ENCODE results near the gene TNFRSF1A. TPM values are rescaled to one million over a fixed set of nuclear protein-coding genes. Genes with fewer than 3 reads are reported as not detected.
A peak's percentile ranks its signal among the peaks of the same experiment; 100 is the strongest.

Gene TNFRSF1A
- total RNA-seq, 2 donors from 2014 or later, result 62.9 to 176 TPM

GRCh38 chr12:6386038-6386437 lies 44.2 kb upstream of the TNFRSF1A start:
- H3K4me1 ChIP-seq, result peaks cover 0 to 36% of the 10 kb centered on the region in 2 donors
- DNase-seq (ENCODE audit: low spot score), result no peak

DNA sequence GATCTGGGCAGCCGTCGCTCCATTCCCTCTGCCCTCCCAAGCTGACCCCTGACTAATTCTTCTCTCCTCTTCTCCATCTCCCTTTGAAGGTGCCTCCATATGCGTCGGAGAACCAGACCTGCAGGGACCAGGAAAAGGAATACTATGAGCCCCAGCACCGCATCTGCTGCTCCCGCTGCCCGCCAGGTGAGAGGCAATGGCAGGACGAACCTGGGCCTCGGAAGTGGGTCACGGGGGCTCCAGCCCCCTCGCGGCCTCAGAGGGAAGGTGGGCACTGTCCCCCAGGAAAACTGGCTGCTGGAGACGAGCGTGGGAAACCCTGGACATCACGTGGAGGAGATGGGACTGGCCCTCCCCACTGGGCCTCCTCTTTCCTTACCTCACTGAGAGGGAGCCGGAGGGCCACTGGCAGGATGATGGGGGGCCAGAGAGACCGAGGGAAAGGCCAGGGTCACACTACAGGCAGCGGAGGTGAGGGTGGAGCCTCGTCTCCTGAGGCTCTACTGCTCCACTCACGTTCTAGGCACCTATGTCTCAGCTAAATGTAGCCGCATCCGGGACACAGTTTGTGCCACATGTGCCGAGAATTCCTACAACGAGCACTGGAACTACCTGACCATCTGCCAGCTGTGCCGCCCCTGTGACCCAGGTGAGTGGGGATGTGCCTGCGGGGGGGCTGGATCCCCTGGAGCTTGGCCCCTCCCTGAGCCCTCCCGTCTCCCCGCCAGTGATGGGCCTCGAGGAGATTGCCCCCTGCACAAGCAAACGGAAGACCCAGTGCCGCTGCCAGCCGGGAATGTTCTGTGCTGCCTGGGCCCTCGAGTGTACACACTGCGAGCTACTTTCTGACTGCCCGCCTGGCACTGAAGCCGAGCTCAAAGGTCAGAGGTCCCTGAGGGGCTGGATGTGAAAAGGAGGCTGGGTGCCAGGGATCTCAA lies 42.9 kb upstream of the TNFRSF1A start:
- Histone ChIP-seq H3K4me3 (peak overlapping the region; percentile 78 to 82), H3K27ac (peak overlapping the region; percentile 91 to 95), H3K27me3 (no peaks in the 10 kb centered on the region), H3K4me1 (peaks cover 0 to 36% of the 10 kb centered on the region in 2 donors), H3K9me3 (no peaks in the 10 kb centered on the region), H3K36me3 (peaks cover 30% of the 10 kb centered on the region)
- TF ChIP-seq, protein P1, sequence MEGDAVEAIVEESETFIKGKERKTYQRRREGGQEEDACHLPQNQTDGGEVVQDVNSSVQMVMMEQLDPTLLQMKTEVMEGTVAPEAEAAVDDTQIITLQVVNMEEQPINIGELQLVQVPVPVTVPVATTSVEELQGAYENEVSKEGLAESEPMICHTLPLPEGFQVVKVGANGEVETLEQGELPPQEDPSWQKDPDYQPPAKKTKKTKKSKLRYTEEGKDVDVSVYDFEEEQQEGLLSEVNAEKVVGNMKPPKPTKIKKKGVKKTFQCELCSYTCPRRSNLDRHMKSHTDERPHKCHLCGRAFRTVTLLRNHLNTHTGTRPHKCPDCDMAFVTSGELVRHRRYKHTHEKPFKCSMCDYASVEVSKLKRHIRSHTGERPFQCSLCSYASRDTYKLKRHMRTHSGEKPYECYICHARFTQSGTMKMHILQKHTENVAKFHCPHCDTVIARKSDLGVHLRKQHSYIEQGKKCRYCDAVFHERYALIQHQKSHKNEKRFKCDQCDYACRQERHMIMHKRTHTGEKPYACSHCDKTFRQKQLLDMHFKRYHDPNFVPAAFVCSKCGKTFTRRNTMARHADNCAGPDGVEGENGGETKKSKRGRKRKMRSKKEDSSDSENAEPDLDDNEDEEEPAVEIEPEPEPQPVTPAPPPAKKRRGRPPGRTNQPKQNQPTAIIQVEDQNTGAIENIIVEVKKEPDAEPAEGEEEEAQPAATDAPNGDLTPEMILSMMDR (IDR thresholded peaks at IDR 0.05), result no peak
- DNase-seq (ENCODE audit: low spot score), result no peak

More at GRCh38 chr12:6386038-6386437, 44.2 kb upstream of the TNFRSF1A start:
- TF ChIP-seq, protein P1 (IDR thresholded peaks at IDR 0.05), result no peak
- no peaks in the 10 kb centered on the region for H3K9me3 ChIP-seq
- H3K4me3 ChIP-seq, result no peak overlapping the region
- H3K27me3 ChIP-seq, result no peaks in the 10 kb centered on the region
- H3K27ac ChIP-seq, result no peak overlapping the region
- H3K36me3 ChIP-seq, result peaks cover 36% of the 10 kb centered on the region

- Histone ChIP-seq H3K27me3 (no peaks in the 10 kb centered on the region), H3K36me3 (peaks cover 26% of the 10 kb centered on the region), H3K4me3 (peak within 1 kb of the TSS; percentile 78 to 82), H3K4me1 (peaks cover 0 to 36% of the 10 kb centered on the region in 2 donors), H3K9me3 (no peaks in the 10 kb centered on the region), H3K27ac (peak within 1 kb of the TSS; percentile 91 to 95)
- TF ChIP-seq, protein P1 (IDR thresholded peaks at IDR 0.05), result peak in 1 of 2 donors; percentile 47
- DNase-seq (ENCODE audit: low spot score), result peak; percentile 96
Measured at GRCh38 chr12:6383572-6384498, 42.0 kb upstream of the TNFRSF1A start, which contains the start of gene LTBR. LTBR (plus strand) TSS chr12:6384162; CDS start chr12:6384359, 197 bp downstream.

- Histone ChIP-seq H3K27ac (peak overlapping the region; percentile 91 to 95), H3K4me1 (peaks cover 0 to 39% of the 10 kb centered on the region in 2 donors), H3K36me3 (peaks cover 17% of the 10 kb centered on the region), H3K4me3 (peak overlapping the region in 1 of 2 donors; percentile 78), H3K9me3 (no peaks in the 10 kb centered on the region), H3K27me3 (no peaks in the 10 kb centered on the region)
- TF ChIP-seq, protein P1 (IDR thresholded peaks at IDR 0.05), result no peak
- DNase-seq (ENCODE audit: low spot score), result no peak
Measured at GRCh38 chr12:6382982-6383381, 41.1 kb upstream of the TNFRSF1A start.

- Histone ChIP-seq H3K4me1 (peaks cover 0 to 45% of the 10 kb centered on the region in 2 donors), H3K4me3 (no peak overlapping the region), H3K27me3 (no peaks in the 10 kb centered on the region), H3K27ac (no peak overlapping the region), H3K9me3 (no peaks in the 10 kb centered on the region), H3K36me3 (peaks cover 12% of the 10 kb centered on the region)
- no peak for DNase-seq (ENCODE audit: low spot score)
- TF ChIP-seq, protein P1 (IDR thresholded peaks at IDR 0.05), result no peak
Measured at GRCh38 chr12:6382371-6382770, 40.5 kb upstream of the TNFRSF1A start.
